Common myeloid progenitor, CD34-positive (primary cell): Measurements from ENCODE around the gene AKTIP.

Experiments
- CTCF ChIA-PET: fragments of 350-600 bp; sonication (Branson Sonifier 250); formaldehyde crosslinking; loops from one replicate; lab custom pipeline; 2021; ENCODE audit warnings: antibody characterized with exemption; lab: Charles Lee
- POLR2A ChIA-PET: fragments of 350-600 bp; sonication (Branson Sonifier 250); formaldehyde crosslinking; loops from one replicate; lab custom pipeline; 2021; ENCODE audit warnings: antibody characterized with exemption; lab: Charles Lee
- DNase-seq, 3 donors: peaks; one replicate each; pipeline versions ENCODE4 v3.0.0 to v3.0.0-alpha.2; 2013
- H3K27ac ChIP-seq, 2 experiments: 1 replicate in 1 of 2; 2 replicates in 1 of 2; pipeline ENCODE4 v1.7.0; 2013; ENCODE audit warnings: inconsistent platforms in 2 of 2, low read length in 2 of 2, mild to moderate bottlenecking in 2 of 2, low read depth in 1 of 2, moderate library complexity in 1 of 2; ENCODE audit not compliant: severe bottlenecking in 2 of 2, insufficient read depth in 1 of 2, poor library complexity in 1 of 2
- H3K27me3 ChIP-seq, 5 experiments: replicated peaks in 2 of 5; 1 replicate in 3 of 5; 2 replicates in 2 of 5; pipeline versions ENCODE4 v1.6.1 to v1.7.0; 2013; ENCODE audit warnings: low read length in 4 of 5, mild to moderate bottlenecking in 2 of 5, moderate library complexity in 2 of 5, inconsistent platforms in 1 of 5; ENCODE audit not compliant: insufficient read depth in 5 of 5, control insufficient read depth in 4 of 5
- H3K36me3 ChIP-seq, 4 experiments: 1 replicate in 2 of 4; 2 replicates in 2 of 4; pipeline versions ENCODE4 v1.6.1 to v1.7.0; 2013; ENCODE audit warnings: low read length in 3 of 4, control low read depth in 1 of 4, mild to moderate bottlenecking in 1 of 4; ENCODE audit not compliant: control insufficient read depth in 4 of 4, insufficient read depth in 4 of 4
- H3K4me1 ChIP-seq, 4 experiments: 1 replicate in 3 of 4; 2 replicates in 1 of 4; pipeline versions ENCODE4 v1.6.1 to v1.7.1; 2013; ENCODE audit warnings: low read length in 3 of 4, mild to moderate bottlenecking in 3 of 4, control low read depth in 1 of 4, inconsistent platforms in 1 of 4, moderate library complexity in 1 of 4; ENCODE audit not compliant: control insufficient read depth in 4 of 4, insufficient read depth in 4 of 4; ENCODE audit errors: control extremely low read depth in 1 of 4
- H3K4me3 ChIP-seq, 7 experiments: 1 replicate in 4 of 7; 2 replicates in 3 of 7; pipeline versions ENCODE4 v1.5.1 to v1.7.0; 2013; ENCODE audit warnings: mild to moderate bottlenecking in 7 of 7, low read length in 6 of 7, moderate library complexity in 6 of 7, inconsistent platforms in 2 of 7, low read depth in 2 of 7, control low read depth in 1 of 7; ENCODE audit not compliant: insufficient read depth in 4 of 7, control insufficient read depth in 1 of 7; ENCODE audit errors: extremely low read depth in 1 of 7
- H3K9me3 ChIP-seq, 5 experiments: 1 replicate in 4 of 5; 2 replicates in 1 of 5; pipeline versions ENCODE4 v1.6.1 to v1.7.1; 2013; ENCODE audit warnings: low read length in 4 of 5, mild to moderate bottlenecking in 2 of 5, inconsistent platforms in 1 of 5, low read depth in 1 of 5, moderate library complexity in 1 of 5; ENCODE audit not compliant: control insufficient read depth in 4 of 5, insufficient read depth in 2 of 5; ENCODE audit errors: control extremely low read depth in 1 of 5
- whole genome bisulfite sequencing: methylation state at CpG from one replicate; pipeline ENCODE4 v1.1.5; 2013; ENCODE audit not compliant: insufficient coverage; 5-methylcytosine and 5-hydroxymethylcytosine counted together

Gene AKTIP

DNA sequence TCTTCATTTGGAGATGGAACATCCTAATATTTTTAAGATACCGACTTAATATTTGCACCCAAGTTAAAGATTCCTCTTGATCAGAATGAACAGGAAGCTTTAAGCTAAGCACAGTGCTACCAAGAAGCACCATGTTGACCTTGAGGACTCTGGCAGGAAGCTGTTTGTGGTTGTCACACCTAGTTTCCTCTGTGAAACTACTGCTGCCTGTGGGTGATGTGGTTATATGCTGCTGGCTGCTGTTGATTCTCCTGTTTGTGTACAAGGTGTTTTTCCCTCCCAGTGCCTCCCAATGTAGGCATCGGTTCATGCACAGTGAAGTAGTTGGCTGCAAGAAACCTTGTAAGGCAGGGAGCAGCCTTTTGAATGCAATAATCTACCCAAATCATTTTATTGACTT lies 45.3 kb downstream of the AKTIP start:
- WGBS = 100% methylated on average over 1 of the region's 2 CpGs

DNA sequence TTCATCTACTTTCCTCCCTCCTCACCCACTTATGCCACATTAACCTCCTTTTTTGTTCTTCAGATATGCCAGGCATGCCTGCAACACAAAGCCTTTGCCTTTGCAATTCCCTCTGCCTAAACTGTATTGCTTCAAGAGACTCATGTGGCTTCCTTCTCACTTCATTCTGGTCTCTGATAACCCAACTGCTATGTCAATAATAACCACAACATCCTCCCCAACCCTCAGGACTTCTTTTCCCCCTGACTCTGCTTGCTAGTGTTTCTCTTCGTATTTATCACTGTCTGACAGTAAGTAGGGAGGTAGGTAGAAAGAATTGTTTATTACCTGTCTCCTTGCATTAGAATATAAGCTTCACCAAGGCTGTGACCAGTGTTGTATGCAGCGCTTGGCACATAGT lies 46.4 kb downstream of the AKTIP start:
- 100% methylated on average over 1 of the region's 2 CpGs for WGBS
- Histone ChIP-seq H3K27me3 (peaks cover 0 to 8% (median 0%) of the 10 kb centered on the region in 5 experiments), H3K4me1 (peaks cover 0 to 12% (median 2%) of the 10 kb centered on the region in 4 experiments), H3K9me3 (no peaks in the 10 kb centered on the region), H3K27ac (no peak overlapping the region), H3K4me3 (no peak overlapping the region), H3K36me3 (peaks cover 12 to 81% (median 40%) of the 10 kb centered on the region in 4 experiments)
- DNase-seq = peak; percentile 42 to 73 (median 66)
- POLR2A ChIA-PET = no interaction called here
- CTCF ChIA-PET = interaction anchor here (1.5 kb wide), 1 partner anchor 10 kb away, joined by 3 read pairs; no protein-coding TSS in a partner anchor

More for the DNA sequence above, 45.3 kb downstream of the AKTIP start:
- CTCF ChIA-PET = interaction anchor here (1.5 kb wide), 1 partner anchor 11 kb away, joined by 3 read pairs; no protein-coding TSS in a partner anchor
- POLR2A ChIA-PET = no interaction called here
- Histone ChIP-seq H3K27me3 (peaks cover 0 to 8% (median 0%) of the 10 kb centered on the region in 5 experiments), H3K36me3 (peaks cover 11 to 82% (median 38%) of the 10 kb centered on the region in 4 experiments), H3K4me3 (no peak overlapping the region), H3K27ac (no peak overlapping the region), H3K9me3 (no peaks in the 10 kb centered on the region), H3K4me1 (peaks cover 0 to 12% (median 2%) of the 10 kb centered on the region in 4 experiments)
- peak in 2 of 3 donors; percentile 10 to 37 for DNase-seq

DNA sequence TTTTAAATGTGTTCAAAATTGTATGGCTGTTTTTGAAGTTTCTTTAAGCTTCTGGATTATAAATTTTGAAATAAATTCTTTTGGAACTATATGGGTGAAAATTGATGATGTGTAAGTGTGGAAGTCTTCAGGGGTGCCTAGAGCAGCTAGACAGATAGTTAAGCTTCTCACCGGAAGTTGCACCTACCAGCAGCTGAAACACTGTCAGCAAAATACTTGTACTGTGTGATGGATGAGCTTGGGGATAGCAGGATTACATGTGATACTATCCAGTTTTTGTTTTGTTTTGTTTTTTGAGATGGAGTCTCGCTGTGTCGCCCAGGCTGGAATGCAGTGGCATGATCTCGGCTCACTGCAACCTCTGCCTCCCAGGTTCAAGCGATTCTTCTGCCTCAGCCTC lies 49.1 kb downstream of the AKTIP start:
- no peaks in the 10 kb centered on the region for H3K9me3 ChIP-seq
- H3K27me3 ChIP-seq = peaks cover 0 to 8% (median 0%) of the 10 kb centered on the region in 5 experiments
- 90% methylated on average over 3 of the region's 5 CpGs for WGBS
- CTCF ChIA-PET = no interaction called here
- H3K27ac ChIP-seq = no peak overlapping the region
- POLR2A ChIA-PET = no interaction called here
- peaks cover 0 to 12% (median 2%) of the 10 kb centered on the region in 4 experiments for H3K4me1 ChIP-seq
- peaks cover 6 to 62% (median 26%) of the 10 kb centered on the region in 4 experiments for H3K36me3 ChIP-seq
- no peak for DNase-seq
- no peak overlapping the region for H3K4me3 ChIP-seq

DNA sequence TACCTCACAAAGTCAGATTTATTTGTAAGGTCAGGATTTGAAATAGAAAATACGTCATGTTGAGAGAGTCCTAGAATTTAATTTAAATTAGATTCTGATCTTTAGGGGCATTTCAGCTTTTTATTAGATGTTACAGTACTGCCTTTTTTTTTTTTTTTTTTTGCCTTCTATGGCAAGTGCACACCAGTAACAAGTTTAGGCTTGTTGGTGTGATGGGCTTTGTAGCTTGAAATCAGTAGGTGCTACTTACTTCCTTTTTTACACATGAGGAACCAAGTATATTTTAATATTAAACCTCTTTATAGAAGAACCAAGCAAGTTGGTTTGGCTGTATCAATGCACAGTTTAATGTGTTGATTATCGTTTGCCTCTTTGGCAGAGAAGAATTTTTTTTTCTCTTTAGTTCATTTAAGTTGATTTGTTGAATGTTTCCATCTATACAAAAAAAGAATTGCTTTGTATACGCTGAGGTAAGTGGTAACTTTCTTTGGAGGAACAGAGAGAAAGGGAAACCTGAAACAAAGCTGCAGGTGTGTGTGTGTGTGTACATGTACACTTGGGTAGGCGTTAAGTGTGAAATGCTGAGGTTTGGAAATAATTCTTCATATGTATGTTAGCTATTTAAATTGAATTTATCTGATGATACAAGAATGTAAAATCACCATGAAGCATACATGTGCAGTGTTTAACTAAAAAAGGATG lies 53.0 kb downstream of the AKTIP start:
- DNase-seq = no peak
- WGBS = 100% methylated on average over 1 of the region's 4 CpGs
- Histone ChIP-seq H3K4me1 (no peaks in the 10 kb centered on the region), H3K27me3 (peaks cover 0 to 4% (median 0%) of the 10 kb centered on the region in 5 experiments), H3K4me3 (no peak overlapping the region), H3K36me3 (peaks cover 12 to 63% (median 20%) of the 10 kb centered on the region in 4 experiments), H3K27ac (no peak overlapping the region), H3K9me3 (no peaks in the 10 kb centered on the region)
- ChIA-PET POLR2A (no interaction called here), CTCF (interaction anchor here (0.9 kb wide), 1 partner anchor 8 kb away, joined by 3 read pairs; no protein-coding TSS in a partner anchor)

DNA sequence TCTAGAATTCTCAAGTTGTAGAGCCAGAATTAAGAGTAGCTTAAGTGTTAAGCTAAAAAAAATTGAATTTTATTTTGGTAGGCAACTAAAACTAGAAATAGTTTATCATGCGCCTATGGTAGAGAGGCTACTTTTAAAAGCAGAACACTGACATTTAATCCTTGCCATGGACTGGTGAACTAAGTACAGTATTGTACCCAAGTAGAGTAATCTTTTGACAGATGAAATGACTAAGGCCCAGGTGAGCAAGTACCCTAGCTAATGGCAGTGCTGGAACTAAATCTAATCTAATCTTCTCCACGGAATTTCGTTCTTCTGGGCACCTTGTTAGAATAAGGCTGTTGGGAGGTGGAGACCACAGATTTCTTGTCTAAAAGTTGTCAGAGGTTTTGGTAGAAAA lies 56.9 kb downstream of the AKTIP start:
- Histone ChIP-seq H3K4me3 (no peak overlapping the region), H3K36me3 (peaks cover 14 to 62% (median 15%) of the 10 kb centered on the region in 4 experiments)

GRCh38 chr16:53445534-53445933 lies 57.5 kb downstream of the AKTIP start:
- no peaks in the 10 kb centered on the region for H3K9me3 ChIP-seq
- H3K27ac ChIP-seq = no peak overlapping the region
- peaks cover 0 to 2% (median 0%) of the 10 kb centered on the region in 5 experiments for H3K27me3 ChIP-seq
- H3K4me1 ChIP-seq = no peaks in the 10 kb centered on the region
- CTCF ChIA-PET = interaction anchor here (0.9 kb wide), 1 partner anchor 10 kb away, joined by 3 read pairs; no protein-coding TSS in a partner anchor
- no peak for DNase-seq
- WGBS = 86% methylated on average over 1 of the region's 5 CpGs
- H3K36me3 ChIP-seq = peaks cover 16 to 65% (median 19%) of the 10 kb centered on the region in 4 experiments
- POLR2A ChIA-PET = no interaction called here
- H3K4me3 ChIP-seq = no peak overlapping the region

More for the DNA sequence above, 56.9 kb downstream of the AKTIP start:
- ChIA-PET POLR2A (interaction anchor here (0.6 kb wide), 1 partner anchor 245 kb away, joined by 9 read pairs; no protein-coding TSS in a partner anchor), CTCF (interaction anchor here (1.1 kb wide), 1 partner anchor 11 kb away, joined by 3 read pairs; no protein-coding TSS in a partner anchor)
- no peak for DNase-seq
- Histone ChIP-seq H3K4me1 (no peaks in the 10 kb centered on the region), H3K27me3 (peaks cover 0 to 2% (median 0%) of the 10 kb centered on the region in 5 experiments), H3K9me3 (no peaks in the 10 kb centered on the region), H3K27ac (no peak overlapping the region)
- 100% methylated on average over 2 of the region's 3 CpGs for WGBS
